ENCODE results near the gene ABCE1. TPM values are rescaled to one million over a fixed set of nuclear protein-coding genes. Genes with fewer than 3 reads are reported as not detected.

The ABCE1 gene
- total RNA-seq, 1 experiment from 2014 or later: 100 TPM

DNA sequence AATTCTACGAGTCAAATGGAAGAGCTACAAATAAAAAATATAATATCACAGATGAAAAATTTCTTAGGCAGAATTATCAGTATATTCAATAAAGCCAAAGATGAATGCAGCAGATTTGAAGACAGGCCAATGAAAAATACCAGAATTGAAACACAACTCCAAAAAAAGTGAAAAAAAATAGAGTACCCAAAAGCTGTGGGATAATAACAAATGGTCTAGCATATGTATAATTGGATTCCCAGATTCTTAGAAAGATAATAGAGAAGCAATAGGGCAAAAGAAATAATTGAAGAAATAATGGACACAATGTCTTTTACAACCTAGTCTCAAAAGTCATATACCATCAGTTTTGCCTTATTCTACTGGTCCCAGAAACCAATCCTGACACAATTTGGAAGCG is 4.5 kb upstream of the ABCE1 start:
- CTCF ChIA-PET: no interaction called here

DNA sequence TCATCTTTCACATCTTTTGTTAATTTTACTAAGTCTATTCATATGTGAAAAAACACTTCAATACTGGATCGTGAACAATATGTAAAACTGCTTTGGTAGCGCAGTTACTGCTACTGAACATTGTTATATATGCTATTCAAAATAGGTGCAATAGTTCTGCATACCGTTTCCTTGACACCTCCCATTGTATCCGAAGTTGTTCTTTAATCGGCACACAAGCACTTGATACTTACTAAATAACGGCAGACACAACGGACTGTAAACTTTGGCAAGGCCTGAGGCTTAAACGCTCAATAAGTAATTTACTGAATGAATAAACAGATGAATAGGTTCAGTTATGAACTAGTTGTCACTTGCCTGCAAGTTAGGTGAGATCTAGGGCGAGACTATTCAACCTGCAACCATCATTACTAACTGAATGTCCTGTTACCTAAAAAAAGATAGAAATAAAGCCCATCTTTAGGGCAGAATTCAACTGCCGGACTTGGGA is 735 bp upstream of the ABCE1 start:
- Mint-ChIP-seq H3K27me3 (ENCODE audit: insufficient read depth, unreplicated experiment) (no peaks in the 10 kb centered on the region), H3K9me3 (ENCODE audit: unreplicated experiment) (peaks cover 26% of the 10 kb centered on the region), H3K27ac (ENCODE audit: unreplicated experiment) (peak overlapping the region; percentile 98), H3K36me3 (ENCODE audit: insufficient read depth, unreplicated experiment) (peaks cover 42% of the 10 kb centered on the region), H3K4me3 (ENCODE audit: unreplicated experiment) (peak overlapping the region; percentile 93), H3K4me1 (ENCODE audit: low read depth, unreplicated experiment) (no peaks in the 10 kb centered on the region)
- H3K36me3 ChIP-seq (ENCODE audit: control insufficient read depth, insufficient read depth, low read length): peaks cover 3% of the 10 kb centered on the region
- peak overlapping the region; percentile 87 for H3K4me3 ChIP-seq (ENCODE audit: low read depth, low read length)
- H3K27me3 ChIP-seq (replicated peaks; ENCODE audit: control insufficient read depth, insufficient read depth, low read length): no peaks in the 10 kb centered on the region
- TF ChIP-seq, protein P1, sequence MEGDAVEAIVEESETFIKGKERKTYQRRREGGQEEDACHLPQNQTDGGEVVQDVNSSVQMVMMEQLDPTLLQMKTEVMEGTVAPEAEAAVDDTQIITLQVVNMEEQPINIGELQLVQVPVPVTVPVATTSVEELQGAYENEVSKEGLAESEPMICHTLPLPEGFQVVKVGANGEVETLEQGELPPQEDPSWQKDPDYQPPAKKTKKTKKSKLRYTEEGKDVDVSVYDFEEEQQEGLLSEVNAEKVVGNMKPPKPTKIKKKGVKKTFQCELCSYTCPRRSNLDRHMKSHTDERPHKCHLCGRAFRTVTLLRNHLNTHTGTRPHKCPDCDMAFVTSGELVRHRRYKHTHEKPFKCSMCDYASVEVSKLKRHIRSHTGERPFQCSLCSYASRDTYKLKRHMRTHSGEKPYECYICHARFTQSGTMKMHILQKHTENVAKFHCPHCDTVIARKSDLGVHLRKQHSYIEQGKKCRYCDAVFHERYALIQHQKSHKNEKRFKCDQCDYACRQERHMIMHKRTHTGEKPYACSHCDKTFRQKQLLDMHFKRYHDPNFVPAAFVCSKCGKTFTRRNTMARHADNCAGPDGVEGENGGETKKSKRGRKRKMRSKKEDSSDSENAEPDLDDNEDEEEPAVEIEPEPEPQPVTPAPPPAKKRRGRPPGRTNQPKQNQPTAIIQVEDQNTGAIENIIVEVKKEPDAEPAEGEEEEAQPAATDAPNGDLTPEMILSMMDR (IDR thresholded peaks at IDR 0.05; ENCODE audit: insufficient read depth in 1 of 2, low read depth in 1 of 2, low read length in 1 of 2, severe bottlenecking in 1 of 2, unreplicated experiment in 1 of 2): no peak
- intact Hi-C loops (cut with micrococcal nuclease; ENCODE audit: unreplicated experiment): loop anchor here (1.0 to 5.0 kb wide), 2 partner anchors 520 to 923 kb away; partner anchors contain the start of gene MMAA
- BruUV-seq (replicated peaks): TSS peak; percentile 69
- DNase-seq: no peak
- CTCF ChIA-PET: no interaction called here
- H3K4me1 ChIP-seq: no peaks in the 10 kb centered on the region
- no peaks in the 10 kb centered on the region for H3K9me3 ChIP-seq
- POLR2A ChIA-PET: interaction anchor here (0.6 to 1.5 kb wide), 5 partner anchors 12 to 334 kb away, joined by 3 to 5 read pairs (median 5); no protein-coding TSS in a partner anchor

More for the DNA sequence above, 4.5 kb upstream of the ABCE1 start:
- POLR2A ChIA-PET: no interaction called here
- peaks cover 3% of the 10 kb centered on the region for H3K36me3 ChIP-seq (ENCODE audit: control insufficient read depth, insufficient read depth, low read length)
- no peaks in the 10 kb centered on the region for H3K4me1 Mint-ChIP-seq (ENCODE audit: low read depth, unreplicated experiment)
- no TSS peak for BruUV-seq (replicated peaks)
- intact Hi-C loops (cut with micrococcal nuclease; ENCODE audit: unreplicated experiment): no loop called here
- no peaks in the 10 kb centered on the region for H3K4me1 ChIP-seq
- peaks cover 26% of the 10 kb centered on the region for H3K9me3 Mint-ChIP-seq (ENCODE audit: unreplicated experiment)
- H3K27ac Mint-ChIP-seq (ENCODE audit: unreplicated experiment): no peak overlapping the region
- no peaks in the 10 kb centered on the region for H3K27me3 Mint-ChIP-seq (ENCODE audit: insufficient read depth, unreplicated experiment)
- peaks cover 59% of the 10 kb centered on the region for H3K36me3 Mint-ChIP-seq (ENCODE audit: insufficient read depth, unreplicated experiment)
- H3K4me3 Mint-ChIP-seq (ENCODE audit: unreplicated experiment): no peak overlapping the region
- H3K9me3 ChIP-seq: no peaks in the 10 kb centered on the region
- H3K4me3 ChIP-seq (ENCODE audit: low read depth, low read length): no peak overlapping the region
- no peak for DNase-seq
- no peaks in the 10 kb centered on the region for H3K27me3 ChIP-seq (replicated peaks; ENCODE audit: control insufficient read depth, insufficient read depth, low read length)
- TF ChIP-seq, protein P1 (IDR thresholded peaks at IDR 0.05; ENCODE audit: insufficient read depth in 1 of 2, low read depth in 1 of 2, low read length in 1 of 2, severe bottlenecking in 1 of 2, unreplicated experiment in 1 of 2): no peak

DNA sequence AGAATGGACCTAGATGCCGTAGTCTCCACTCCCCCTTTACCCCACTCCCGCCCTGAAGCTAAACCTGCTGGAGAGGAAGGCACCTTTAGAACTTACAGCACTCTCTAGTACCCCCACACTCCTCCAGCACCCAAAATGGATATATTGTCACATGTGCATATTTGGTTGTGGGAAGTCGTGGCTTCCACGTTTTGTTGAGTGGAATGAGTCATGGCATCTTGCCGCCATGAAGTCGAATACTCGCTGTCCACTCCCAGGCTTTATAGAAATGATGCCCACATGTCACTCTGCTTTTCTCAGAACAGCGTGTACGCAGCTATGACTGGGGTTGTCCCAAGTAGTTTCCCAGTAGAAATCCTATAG is 545 bp downstream of the ABCE1 start:
- no peaks in the 10 kb centered on the region; the same call in 1 of the 2 replicates for H3K36me3 ChIP-seq (ENCODE audit: control insufficient read depth, insufficient read depth, low read length)
- TF ChIP-seq, protein P1 (IDR thresholded peaks at IDR 0.05; ENCODE audit: insufficient read depth in 1 of 2, low read depth in 1 of 2, low read length in 1 of 2, severe bottlenecking in 1 of 2, unreplicated experiment in 1 of 2): no peak
- Mint-ChIP-seq H3K4me3 (ENCODE audit: unreplicated experiment) (peak overlapping the region; percentile 93), H3K4me1 (ENCODE audit: low read depth, unreplicated experiment) (no peaks in the 10 kb centered on the region), H3K27ac (ENCODE audit: unreplicated experiment) (peak overlapping the region; percentile 98), H3K9me3 (ENCODE audit: unreplicated experiment) (peaks cover 17% of the 10 kb centered on the region), H3K27me3 (ENCODE audit: insufficient read depth, unreplicated experiment) (no peaks in the 10 kb centered on the region), H3K36me3 (ENCODE audit: insufficient read depth, unreplicated experiment) (peaks cover 29% of the 10 kb centered on the region)
- peak overlapping the region; percentile 87 for H3K4me3 ChIP-seq (ENCODE audit: low read depth, low read length)
- ChIA-PET CTCF (interaction anchor here (0.6 kb wide), 1 partner anchor 293 kb away, joined by 3 read pairs; no protein-coding TSS in a partner anchor), POLR2A (interaction anchor here (0.6 to 1.5 kb wide), 2 partner anchors 15 to 930 kb away, joined by 4 to 5 read pairs; no protein-coding TSS in a partner anchor)
- no peaks in the 10 kb centered on the region for H3K27me3 ChIP-seq (replicated peaks; ENCODE audit: control insufficient read depth, insufficient read depth, low read length)
- BruUV-seq (replicated peaks): no TSS peak
- no peaks in the 10 kb centered on the region for H3K4me1 ChIP-seq
- DNase-seq: no peak
- H3K9me3 ChIP-seq: no peaks in the 10 kb centered on the region
- intact Hi-C loops (cut with micrococcal nuclease; ENCODE audit: unreplicated experiment): loop anchor here (1.0 to 5.0 kb wide), 2 partner anchors 519 to 920 kb away; partner anchors contain the start of gene MMAA

Data from Caco-2 (cell line).